Measurements from ENCODE around the gene CDH22.

Gene CDH22

DNA sequence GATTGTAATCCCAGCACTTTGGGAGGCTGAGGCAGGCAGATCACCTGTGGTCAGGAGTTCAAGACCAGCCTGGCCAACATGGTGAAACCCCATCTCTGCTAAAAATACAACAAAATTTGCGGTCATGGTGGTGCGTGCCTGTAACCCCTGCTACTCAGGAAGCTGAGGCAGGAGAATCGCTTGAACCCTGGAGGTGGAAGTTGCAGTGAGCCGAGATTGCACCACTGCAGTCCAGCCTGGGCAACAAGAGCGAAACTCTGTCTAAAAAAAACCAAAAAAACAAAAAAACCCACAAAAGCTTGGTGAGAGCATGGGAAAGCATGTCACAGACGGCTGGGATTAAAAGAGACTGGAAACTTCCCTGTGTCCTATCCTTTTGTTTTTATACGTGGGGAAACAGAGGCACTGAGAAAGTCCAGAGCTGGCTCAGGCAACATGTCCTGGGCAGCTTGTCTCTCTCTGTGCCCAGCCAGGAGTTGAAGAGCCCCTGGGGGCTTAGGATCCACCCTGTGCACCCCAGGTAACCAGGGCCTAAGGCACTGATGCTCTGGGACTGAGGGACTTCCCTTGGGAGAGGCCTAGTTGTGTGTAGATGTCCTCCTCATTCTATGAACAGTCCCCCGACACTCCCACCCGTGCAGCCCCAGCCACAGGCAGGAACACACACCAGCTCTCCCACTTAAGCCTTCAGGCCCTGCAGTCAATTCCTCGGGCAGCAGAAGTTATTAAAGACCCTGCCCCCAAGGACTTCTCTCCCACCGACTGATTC lies 174.2 kb downstream of the CDH22 start:
- DNase-seq = no peak

- peak; percentile 38 to 59 for DNase-seq
Measured at GRCh38 chr20:46132705-46133120, 175.6 kb downstream of the CDH22 start.

GRCh38 chr20:46131396-46131795 lies 176.9 kb downstream of the CDH22 start:
- DNase-seq = no peak

DNA sequence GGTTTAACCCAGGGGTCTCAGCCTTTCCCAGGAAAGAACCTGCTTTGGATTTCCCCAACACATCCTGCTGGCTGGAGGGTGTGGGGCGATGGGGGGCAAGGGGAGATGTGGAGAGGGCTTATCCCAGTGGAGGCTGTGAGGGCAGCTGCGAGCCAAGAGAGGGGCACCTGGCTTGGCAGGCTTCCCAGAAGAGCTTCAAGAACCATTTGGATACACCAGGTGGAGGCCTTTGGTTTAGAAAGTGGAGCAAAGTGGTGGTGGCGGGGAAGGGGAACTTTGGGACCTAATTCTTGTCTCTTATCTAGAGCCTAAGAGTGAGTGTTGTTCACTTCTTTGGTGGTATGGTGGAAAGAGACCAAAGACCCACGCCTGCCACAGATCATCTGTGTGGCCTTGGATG lies 177.8 kb downstream of the CDH22 start:
- DNase-seq = no peak

- DNase-seq = no peak
Measured at GRCh38 chr20:46129955-46130481, 178.3 kb downstream of the CDH22 start.

DNA sequence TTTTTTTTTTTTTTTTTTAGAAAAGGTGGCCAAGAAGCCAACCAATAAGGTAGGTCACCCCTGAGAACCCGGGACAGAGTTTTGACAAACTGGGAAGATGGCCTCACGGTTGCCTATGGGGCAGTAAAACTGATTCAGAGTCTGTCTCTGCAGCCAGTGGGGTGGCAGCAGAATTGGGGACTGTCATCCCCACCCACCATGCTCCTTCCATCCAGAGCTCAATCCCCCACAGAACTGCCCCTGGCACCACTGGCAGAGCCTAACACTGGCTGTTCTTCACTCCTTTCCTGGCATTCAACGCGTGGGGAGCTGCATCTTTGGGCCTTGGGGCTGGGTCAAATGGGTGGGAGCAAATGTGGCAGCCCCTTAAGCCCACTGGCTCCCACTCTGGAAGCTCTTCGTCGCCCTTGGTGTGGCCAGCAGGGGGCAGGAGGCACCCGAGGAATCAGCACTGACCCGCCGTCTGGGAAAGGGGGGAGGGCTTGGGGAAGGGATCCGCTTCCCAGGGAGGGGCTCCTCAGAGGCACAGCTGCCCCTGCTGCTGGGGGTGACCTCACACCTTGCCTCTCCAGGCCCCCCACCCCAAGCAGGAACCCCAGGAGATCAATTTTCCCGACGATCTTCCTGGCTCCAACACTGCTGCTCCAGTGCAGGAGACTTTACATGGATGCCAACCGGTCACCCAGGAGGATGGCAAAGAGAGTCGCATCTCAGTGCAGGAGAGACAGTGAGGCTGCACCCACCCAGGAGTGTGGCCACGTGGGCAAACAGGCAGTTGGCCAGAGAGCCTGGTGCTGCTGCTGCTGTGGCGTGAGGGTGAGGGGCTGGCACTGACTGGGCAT lies 179.8 kb downstream of the CDH22 start:
- no peak for DNase-seq

DNA sequence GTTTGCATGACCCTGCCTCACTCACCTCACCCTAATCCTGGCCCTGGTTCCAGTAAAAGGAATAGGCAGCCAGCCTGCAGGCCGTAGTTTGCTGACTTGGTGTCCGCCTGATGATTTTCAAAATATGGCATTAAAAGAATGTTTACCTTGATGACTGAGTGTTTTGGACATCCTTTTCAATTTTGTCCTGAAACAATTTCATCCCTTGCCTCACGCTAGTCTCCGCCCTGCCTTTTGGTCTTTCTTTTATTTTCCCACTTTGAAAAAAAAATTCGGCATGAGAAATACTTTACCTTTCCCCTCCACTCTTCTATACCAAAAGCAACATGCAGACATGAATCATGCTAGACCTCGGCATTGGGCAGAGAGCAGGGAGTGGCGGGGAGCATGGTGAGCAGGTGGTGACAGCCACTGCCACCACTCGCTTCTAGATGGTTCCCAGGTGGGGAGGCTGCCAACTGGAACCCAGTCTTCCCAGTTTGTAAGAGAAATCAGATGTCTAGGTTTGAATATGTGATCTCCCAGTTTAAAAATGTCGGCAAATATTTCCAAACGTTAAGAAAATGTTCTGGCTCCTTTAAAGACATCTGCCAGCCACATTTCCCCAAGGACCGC lies 180.8 kb downstream of the CDH22 start:
- no peak for DNase-seq

- no peak for DNase-seq
Measured at GRCh38 chr20:46126440-46127056, 181.8 kb downstream of the CDH22 start.

Data from activated CD4-positive, alpha-beta T cell treated with anti-CD3 and anti-CD28 coated beads for 4 hours (primary cell).